ENCODE data around the gene RPS6KA4.
A peak's percentile ranks its signal among the peaks of the same experiment; 100 is the strongest.

The RPS6KA4 gene

DNA sequence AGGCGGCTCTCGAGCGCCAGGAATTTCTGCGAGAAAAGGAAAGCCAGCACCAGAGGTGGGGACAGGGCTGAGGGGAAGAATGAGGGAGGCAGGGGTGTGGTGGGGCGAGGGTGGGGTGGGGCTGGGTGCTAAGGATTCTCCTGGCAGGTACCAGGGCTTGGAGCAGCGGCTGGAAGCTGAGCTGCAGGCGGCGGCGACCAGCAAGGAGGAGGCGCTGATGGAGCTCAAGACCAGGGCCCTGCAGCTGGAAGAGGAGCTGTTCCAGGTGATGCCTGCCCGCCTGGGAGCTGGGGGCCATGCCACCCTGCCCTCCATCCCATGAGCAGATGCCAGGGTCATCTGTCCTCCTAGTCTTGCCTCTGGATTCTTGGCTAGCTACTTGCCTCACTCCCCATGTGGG is 9.6 kb upstream of the RPS6KA4 start:
- DNase-seq = no peak

DNA sequence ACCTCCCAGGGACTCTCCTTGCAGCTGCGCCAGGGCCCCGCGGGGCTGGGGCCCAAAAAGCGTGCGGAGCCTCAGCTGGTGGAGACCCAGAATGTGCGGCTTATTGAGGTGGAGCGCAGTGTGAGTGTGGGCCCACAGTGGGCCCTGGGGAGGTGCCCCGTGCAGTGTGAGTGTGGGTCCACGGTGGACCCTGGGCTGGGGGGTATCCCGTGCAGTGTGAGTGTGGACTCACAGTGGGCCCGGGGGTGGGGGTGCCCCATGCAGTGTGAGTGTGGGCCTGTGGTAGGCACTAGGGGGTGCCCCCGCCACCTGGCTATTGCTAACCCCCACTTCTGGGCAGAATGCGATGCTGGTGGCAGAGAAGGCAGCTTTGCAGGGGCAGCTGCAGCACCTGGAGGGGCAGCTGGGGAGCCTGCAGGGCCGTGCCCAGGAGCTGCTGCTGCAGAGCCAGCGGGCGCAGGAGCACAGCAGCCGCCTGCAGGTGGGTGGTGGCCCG is 7.8 kb upstream of the RPS6KA4 start:
- no peak for DNase-seq

DNA sequence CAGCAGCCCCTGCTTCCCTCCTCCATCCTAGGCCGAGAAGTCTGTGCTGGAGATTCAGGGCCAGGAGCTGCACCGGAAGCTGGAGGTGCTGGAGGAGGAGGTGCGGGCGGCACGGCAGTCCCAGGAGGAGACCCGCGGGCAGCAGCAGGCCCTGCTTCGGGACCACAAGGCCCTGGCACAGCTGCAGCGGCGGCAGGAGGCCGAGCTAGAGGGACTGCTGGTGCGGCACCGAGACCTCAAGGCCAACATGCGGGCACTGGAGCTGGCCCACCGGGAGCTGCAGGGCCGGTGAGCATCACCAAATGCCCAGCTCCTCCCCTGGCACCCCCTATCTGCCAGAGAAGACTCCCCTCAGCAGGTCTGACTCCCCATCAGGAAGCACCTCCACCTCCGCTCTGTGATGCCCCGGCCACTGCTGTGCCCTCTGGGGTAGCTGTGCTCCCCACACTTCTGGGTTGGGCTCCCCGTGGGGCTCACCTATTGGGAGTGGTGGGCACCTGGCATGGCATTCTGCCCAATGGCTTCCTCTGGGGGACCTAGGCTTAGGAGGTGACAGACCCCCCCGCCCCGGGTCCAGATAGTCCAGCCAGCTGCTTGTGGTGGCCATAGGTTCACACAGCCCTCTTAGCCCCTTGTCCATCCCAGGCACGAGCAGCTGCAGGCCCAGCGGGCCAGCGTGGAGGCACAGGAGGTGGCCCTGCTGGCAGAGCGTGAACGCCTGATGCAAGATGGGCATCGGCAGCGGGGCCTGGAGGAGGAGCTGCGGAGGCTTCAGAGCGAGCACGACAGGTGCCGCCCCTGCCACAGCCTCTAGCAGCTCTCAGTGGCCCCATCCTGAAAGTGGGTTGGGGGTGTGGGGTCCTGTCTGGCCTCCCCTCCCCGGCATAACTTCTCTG is 6.6 kb upstream of the RPS6KA4 start:
- peak; percentile 87 for DNase-seq

DNA sequence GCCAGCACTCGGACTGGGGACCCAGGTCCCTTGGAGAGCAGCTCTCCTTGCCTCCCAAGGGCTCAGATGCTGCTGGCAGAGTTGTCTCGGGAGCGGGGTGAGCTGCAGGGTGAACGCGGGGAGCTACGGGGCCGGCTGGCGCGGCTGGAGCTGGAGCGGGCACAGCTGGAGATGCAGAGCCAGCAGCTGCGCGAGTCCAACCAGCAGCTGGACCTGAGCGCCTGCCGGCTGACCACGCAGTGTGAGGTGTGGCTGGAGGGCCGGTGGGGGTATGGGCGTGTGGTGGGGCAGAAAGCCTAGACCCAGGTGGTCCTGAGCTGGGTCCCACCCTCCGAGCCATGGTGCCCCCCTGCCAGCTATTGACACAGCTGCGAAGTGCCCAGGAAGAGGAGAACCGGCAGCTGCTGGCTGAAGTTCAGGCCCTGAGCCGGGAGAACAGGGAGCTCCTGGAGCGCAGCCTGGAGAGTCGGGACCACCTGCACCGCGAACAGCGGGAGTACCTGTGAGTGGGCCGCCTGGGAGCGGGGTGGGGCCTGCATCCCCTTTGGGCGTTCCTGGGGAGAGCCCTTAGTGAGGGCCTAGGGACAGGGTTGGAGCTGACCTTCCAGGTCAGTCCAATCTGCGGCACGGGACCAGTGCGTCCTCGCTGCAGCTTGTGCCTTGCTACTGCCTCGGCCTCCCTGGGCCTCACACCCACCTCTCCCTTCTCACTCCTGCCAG is 5.8 kb upstream of the RPS6KA4 start:
- peak; percentile 88 for DNase-seq

DNA sequence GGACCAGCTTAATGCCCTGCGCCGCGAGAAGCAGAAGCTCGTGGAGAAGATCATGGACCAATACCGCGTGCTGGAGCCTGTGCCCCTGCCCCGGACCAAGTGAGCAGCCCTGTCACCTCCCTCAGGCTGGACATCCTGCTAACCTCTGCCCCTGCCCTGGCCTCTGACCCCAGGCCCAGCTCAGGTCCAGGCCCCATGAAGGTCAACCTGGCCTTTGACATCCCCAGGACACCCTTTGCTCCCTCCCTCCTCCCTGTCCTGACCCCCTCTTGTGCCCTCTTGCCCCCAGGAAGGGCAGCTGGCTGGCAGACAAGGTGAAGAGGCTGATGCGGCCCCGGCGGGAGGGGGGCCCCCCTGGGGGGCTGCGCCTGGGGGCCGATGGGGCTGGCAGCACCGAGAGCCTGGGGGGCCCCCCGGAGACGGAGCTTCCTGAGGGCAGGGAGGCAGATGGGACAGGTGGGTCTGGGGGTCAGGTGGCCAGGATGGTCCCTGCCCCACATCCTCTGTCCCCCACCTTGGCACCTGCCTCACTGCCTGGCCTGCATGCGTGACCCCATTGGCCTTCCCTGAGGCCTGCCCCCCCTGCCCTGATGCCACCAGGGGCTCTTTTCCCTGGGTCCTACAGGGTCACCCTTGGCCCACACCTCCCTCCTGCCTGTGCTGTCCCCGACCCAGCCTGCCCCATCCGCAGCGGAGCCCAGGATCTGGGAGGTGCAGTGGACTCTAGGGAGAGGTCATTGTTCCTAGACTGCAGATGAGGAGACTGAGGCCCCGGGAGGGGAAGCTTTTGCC is 5.1 kb upstream of the RPS6KA4 start:
- DNase-seq = no peak

DNA sequence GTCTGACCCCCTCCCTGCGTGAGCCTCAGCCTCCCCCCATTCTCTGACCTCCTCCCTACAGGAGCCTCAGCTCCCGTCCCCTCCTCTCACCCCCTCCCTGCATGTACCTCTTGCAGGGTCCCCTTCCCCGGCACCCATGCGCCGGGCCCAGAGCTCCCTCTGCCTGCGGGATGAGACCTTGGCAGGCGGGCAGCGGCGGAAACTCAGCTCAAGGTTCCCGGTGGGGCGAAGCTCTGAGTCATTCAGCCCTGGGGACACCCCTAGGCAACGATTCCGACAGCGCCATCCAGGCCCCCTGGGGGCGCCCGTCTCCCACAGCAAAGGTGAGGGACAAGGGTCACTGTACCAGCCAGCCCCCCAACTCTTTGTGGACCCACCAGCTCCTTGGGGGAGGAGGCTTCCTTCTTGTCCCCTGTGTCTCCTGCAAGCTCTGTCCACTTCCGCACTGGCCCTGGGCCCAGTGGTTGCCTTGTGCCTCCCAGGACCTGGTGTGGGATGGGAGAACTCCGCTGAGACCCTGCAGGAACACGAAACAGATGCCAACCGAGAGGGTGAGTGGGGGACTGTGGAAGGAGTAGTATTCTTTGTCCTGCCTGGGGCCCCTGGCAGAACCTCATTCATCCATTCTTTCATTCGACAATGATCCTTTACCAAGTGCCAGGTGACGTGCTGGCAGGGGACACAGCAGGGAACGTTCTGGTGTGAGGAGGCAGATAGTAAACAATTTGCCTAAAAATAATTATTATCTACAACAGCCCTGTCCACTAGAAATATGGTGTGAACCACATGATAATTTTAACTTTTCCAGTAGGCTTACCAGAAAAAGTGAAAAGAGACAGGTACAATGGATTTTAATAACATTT is 3.7 kb upstream of the RPS6KA4 start:
- peak; percentile 94 for DNase-seq

DNA sequence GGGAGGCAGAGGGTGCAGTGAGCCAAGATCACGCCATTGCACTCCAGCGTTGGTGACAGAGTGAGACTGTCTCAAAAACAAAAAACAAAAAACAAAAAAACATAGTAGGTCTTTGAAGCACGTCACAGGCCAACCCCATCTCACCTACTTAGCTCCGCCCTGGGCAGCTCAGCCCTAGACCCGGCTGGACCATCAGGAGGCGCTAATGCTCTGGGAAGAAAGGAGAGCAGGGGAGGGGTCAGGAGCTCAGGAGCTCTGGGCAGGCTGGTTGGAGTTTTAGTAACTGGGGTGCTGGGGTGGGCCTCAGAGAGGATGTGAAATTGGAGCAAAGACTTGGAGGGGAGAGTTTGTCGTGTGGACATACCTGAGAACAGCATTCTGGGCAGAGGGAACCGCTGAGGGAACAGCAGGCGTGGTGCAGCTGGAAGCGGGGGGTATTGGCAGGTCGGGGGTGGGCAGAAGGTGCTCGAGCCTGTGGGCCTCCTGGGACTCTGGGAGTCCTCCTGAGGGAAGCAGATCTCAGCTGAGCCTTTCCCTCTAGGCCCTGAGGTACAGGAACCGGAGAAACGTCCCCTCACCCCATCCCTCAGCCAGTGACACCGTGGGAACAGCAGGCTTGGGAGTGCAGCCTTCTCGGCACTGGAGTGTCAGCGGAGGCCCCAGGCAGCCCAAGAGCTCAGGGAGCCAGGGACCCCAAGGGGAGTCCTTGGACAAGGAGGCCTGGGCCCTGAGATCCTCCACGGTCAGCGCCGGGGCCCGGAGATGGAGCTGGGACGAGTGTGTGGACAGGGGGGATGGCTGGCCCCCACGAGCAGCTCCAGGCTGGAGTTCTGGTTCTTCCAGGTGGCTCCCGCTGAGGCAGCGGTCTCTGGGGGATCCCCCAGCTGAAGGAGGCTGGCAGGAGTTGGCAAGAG is 2.2 kb upstream of the RPS6KA4 start:
- peak; percentile 82 for DNase-seq

DNA sequence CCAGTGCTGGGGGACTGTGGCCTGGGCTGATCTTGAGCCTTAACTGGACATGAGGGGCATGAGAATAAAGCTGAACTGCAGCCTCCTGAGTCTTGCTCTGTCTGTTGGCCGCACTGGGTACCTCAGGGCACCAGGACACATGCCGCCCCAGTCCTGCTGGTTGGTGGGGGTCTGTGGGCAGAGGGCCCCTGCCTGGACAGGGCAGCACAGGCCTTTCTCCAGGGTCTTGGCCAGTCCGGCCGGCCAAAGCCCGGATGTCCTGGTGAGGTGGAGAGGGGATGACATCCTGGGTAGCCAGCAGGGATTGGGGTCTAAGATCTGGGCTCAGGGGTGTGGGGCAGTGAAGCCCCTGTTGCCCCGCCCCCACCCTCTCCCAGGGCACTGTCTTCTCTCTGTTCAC is 1.5 kb upstream of the RPS6KA4 start:
- no peak for DNase-seq

DNA sequence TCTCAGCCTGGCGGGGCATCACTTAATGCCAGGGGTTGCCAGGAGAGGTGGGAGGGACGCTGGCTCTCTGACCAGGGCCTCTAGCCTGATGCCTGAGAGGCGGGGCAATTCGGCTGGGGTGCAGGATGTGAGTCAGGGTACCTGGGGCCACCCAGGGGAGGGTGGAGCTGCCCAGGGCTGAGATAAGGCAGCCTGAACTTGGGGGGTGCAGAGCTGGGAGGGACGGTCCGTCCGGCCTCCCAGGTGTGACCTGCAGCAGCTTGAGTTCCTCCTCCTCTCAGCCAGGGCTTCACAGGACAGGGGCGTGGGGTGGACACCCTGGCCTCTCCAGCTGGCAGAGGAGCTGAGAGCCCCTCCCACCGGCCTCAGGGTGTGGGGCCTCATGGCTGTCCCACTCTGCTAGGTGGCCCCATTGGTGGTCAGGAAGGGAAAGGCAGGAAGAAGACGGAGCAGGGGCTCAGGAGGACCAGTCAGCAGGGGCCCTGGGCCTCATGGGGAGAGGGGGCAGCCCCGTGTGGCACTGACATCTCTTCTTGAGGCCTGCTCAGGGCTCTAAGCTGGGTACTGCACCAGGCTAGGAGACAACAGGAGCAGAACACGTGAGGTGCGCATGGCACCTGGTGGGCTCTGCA is 942 bp upstream of the RPS6KA4 start:
- DNase-seq = no peak

DNA sequence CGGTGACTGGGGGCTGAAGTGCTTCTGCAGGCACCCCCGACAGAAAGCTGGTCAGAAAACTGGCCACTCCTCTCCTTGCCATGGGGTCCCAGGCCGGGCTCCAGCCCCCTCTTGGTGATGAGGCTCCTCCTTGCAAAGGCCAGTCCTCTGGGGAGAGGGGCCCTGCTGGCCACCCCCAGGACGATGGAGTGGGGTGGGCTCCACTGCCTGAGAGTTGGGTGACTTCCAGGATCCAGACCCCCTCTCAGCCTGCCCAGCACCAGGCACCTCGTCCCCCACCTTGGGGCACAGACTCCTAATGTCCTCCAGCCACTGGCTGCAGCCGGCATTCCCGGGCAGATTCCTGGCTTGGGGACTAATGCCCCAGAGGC is 441 bp upstream of the RPS6KA4 start:
- no peak for DNase-seq

DNA sequence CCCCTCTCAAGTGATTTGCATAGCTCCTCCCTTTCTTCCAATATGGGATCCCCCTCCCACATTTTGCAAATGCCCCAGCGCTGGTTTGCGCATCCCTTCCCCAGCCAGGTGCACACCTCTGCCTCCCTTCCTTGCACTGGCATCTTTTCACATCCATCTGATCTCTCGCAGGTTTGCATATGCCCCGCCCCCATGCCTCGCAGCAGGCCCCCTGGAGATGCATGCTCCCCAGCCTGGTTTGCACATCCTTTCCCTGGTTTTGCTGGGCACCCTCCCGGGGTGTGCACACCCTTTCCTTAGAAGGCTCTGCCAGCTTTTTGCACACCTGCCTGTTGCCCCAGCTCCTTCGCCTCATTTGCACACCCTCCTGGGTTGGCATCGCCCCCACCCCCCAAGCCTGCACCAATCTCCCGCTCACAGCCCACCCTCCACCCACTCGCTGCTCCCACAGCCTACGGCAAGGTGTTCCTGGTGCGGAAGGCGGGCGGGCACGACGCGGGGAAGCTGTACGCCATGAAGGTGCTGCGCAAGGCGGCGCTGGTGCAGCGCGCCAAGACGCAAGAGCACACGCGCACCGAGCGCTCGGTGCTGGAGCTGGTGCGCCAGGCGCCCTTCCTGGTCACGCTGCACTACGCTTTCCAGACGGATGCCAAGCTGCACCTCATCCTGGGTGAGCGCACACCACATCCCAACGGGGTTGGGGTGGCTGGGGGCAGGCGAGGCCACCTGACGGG is 917 bp downstream of the RPS6KA4 start:
- peak; percentile 70 for DNase-seq

DNA sequence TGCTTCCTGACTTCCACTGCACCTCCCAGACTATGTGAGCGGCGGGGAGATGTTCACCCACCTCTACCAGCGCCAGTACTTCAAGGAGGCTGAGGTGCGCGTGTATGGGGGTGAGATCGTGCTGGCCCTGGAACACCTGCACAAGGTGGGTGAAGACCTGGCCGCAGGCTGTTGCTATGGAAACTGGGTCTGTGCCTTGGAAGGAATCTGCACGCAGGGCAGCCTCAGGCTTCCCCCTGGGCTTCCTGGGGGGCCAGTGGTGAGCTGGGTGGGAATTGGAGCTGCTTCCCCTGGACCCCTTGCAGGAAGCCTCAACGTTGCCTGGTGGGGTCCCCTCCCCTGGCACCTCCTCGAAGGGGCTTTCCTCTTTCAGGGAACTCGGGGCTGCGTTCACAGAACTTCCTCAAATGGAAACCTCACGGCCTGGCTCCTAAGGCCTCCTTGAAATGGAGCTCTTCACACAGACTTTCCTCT is 1.5 kb downstream of the RPS6KA4 start:
- no peak for DNase-seq

DNA sequence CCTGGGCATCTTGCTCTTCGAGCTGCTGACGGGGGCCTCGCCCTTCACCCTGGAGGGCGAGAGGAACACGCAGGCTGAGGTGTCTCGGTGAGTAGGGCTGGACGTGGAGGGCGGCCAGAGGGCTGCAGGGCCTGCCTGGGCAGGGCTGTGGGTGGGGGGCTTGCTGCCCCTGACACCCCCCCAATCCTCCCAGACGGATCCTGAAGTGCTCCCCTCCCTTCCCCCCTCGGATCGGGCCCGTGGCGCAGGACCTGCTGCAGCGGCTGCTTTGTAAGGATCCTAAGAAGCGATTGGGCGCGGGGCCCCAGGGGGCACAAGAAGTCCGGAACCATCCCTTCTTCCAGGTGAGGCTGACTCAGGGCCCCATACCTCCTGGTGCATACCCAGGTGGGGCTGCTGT is 2.7 kb downstream of the RPS6KA4 start:
- no peak for DNase-seq

DNA sequence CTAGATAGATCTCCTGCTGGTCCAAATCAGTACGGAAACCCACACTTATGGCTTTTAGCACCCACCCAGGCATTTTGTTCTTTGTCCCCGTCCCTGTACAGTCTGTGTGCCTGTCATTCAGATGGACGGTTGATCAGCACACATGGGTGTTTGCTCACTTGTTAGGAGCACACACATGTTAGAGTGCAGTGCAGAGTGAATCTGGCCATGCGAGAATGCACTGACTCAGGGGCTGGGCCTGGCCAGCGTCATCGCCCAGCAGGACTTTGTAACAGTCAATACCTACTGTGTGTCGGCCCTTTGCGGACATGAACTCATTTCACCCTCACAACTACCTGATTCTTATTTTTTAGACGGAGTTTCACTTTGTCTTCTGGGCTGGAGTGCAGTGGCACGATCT is 3.4 kb downstream of the RPS6KA4 start:
- no peak for DNase-seq

DNA sequence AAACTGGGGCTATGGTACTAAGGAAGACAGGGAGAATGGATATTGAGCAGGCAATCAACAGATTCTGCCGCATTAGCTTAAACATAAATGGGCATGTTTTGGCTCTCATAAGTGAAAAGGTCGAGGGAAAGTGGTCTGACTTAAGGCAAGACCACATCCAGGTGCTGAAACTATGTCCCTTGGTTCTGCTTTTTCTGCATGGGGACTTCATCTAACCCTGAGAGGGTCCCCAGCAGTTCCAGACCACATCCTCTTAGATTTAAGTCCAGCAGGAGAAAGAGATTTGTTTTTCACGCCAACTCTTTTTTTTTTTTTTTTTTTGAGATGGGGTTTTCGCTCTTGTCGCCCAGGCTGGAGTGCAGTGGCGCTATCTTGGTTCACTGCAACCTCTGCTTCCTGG is 5.5 kb downstream of the RPS6KA4 start:
- DNase-seq = no peak

DNA sequence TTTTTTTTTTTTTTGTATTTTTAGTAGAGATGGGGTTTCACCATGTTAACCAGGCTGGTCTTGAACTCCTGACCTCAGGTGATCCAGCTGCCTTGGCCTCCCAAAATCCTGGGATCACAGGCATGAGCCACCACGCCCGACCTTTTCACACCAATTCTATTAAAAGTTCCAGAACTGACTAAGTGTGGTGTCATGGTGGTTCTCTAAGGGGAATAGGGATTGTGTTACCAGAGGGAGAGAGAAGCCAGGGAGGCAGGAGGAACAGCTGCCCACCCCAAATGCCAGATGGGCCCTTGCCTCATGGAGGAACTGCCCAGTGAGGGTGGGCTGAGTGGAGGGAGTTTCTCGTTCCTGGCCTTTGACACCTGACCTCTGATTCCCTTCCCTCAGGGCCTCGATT is 5.9 kb downstream of the RPS6KA4 start:
- DNase-seq = no peak

DNA sequence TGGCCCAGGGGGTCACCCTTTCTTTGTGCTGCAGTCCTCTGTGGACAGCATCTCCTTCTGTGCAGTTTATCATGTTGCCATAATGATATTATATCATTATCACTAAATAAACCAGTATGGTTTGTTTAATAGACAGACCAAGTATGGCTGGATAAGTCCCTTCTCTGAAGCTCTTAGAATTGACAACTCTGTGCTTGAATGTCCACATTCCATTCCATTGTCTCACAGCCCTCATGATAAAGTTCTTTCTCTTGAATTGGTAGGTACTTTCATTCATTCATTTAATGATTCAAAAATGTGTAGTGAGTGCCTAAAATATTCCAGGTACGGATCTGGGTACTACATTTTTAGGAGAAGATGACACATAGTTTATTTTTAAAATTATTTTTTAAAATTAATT is 7.8 kb downstream of the RPS6KA4 start:
- no peak for DNase-seq

DNA sequence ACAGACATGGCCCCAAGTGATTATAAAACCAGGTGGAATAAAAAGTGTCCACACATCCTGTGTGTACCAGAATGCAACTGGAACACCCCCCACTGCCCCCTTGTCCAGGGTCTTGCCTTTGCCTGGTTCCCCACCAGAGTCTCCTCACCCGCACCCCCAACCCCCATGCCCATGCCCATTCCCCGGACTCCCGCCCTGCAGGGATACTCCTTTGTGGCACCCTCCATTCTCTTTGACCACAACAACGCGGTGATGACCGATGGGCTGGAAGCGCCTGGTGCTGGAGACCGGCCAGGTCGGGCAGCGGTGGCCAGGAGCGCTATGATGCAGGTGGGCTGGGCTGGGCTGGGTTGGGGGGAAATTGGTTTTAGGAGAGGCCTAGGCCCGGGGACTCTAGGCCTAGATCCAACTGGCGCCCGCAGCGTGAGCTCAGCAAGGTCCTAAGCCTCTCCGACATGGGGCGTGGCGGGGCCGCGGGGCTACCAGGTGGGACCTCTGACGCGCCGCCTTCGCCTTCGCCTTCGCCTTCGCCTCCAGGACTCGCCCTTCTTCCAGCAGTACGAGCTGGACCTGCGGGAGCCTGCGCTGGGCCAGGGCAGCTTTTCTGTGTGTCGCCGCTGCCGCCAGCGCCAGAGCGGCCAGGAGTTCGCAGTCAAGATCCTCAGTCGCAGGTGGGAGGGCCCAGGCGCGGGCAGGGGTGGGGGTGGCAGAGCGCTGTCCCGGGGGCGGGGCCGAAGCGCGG is 9.1 kb downstream of the RPS6KA4 start:
- no peak for DNase-seq

DNA sequence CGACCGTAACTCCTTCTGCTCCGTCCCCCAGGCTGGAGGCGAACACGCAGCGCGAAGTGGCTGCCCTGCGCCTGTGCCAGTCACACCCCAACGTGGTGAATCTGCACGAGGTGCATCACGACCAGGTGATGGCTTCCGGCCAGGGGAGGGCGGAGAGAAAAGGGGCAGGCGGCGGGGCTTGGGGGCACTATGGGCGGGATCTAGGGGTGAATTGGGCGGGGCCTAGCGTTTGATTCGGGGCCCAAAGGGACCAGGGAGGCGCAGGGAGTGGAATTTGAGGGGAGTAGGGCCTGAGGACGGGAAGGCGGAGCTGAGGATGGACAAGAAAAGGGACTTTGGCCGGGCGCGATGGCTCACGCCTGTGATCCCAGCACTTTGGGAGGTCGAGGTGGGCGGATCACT is 9.7 kb downstream of the RPS6KA4 start:
- no peak for DNase-seq
